Trophoblast cell (in vitro differentiated cells and primary cell): Measurements from ENCODE around the gene TTK.

Source experiments
- DNase-seq, 2 donors: peaks; one replicate each; pipeline ENCODE4 v3.0.0-alpha.2; 2016
- H2AFZ ChIP-seq: 2 replicates; pipeline ENCODE4 v1.6.1; 2013; ENCODE audit warnings: low read length, moderate library complexity, mild to moderate bottlenecking; ENCODE audit not compliant: insufficient read depth, poor library complexity
- H2AK5ac ChIP-seq: 2 replicates; pipeline ENCODE4 v1.6.1; 2013; ENCODE audit warnings: mild to moderate bottlenecking, low read length
- H2BK120ac ChIP-seq: 2 replicates; pipeline ENCODE4 v1.6.1; 2013; ENCODE audit warnings: low read length, mild to moderate bottlenecking, moderate library complexity; ENCODE audit not compliant: insufficient read depth, poor library complexity
- H2BK12ac ChIP-seq: 2 replicates; pipeline ENCODE4 v1.6.1; 2013; ENCODE audit warnings: mild to moderate bottlenecking, low read length, moderate library complexity
- H2BK5ac ChIP-seq: 2 replicates; pipeline ENCODE4 v1.6.1; 2013; ENCODE audit warnings: low read length, low read depth, moderate library complexity, mild to moderate bottlenecking; ENCODE audit not compliant: poor library complexity
- H3K14ac ChIP-seq: 2 replicates; pipeline ENCODE4 v1.6.1; 2013; ENCODE audit warnings: mild to moderate bottlenecking, low read length
- H3K18ac ChIP-seq: 2 replicates; pipeline ENCODE4 v1.6.1; 2013; ENCODE audit warnings: mild to moderate bottlenecking, low read length
- H3K23ac ChIP-seq: 2 replicates; pipeline ENCODE4 v1.6.1; 2013; ENCODE audit warnings: low read length
- H3K27ac ChIP-seq: 2 replicates; pipeline ENCODE4 v1.5.1; 2013; ENCODE audit warnings: low read depth, mild to moderate bottlenecking, inconsistent platforms, low read length, moderate library complexity
- H3K27me3 ChIP-seq: 2 replicates; pipeline ENCODE4 v1.6.1; 2013; ENCODE audit warnings: inconsistent platforms, mild to moderate bottlenecking, low read length, moderate library complexity; ENCODE audit not compliant: insufficient read depth
- H3K36me3 ChIP-seq, 2 experiments: 1 replicate in 1 of 2; 2 replicates in 1 of 2; pipeline ENCODE4 v1.6.1; 2013; ENCODE audit warnings: low read length in 2 of 2, mild to moderate bottlenecking in 2 of 2, moderate library complexity in 1 of 2; ENCODE audit not compliant: insufficient read depth in 2 of 2, control insufficient read depth in 1 of 2
- H3K4ac ChIP-seq: 2 replicates; pipeline ENCODE4 v1.6.1; 2013; ENCODE audit warnings: low read depth, mild to moderate bottlenecking, low read length, moderate library complexity
- H3K4me1 ChIP-seq, 2 experiments: 1 replicate in 1 of 2; 2 replicates in 1 of 2; pipeline ENCODE4 v1.6.1; 2013; ENCODE audit warnings: low read length in 2 of 2, mild to moderate bottlenecking in 2 of 2, moderate library complexity in 1 of 2; ENCODE audit not compliant: insufficient read depth in 2 of 2, control insufficient read depth in 1 of 2
- H3K4me2 ChIP-seq: 2 replicates; pipeline ENCODE4 v1.6.1; 2013; ENCODE audit warnings: inconsistent platforms, mild to moderate bottlenecking, low read length, moderate library complexity
- H3K4me3 ChIP-seq: 2 replicates; pipeline ENCODE4 v1.5.1; 2013; ENCODE audit warnings: mild to moderate bottlenecking, low read depth, low read length, inconsistent platforms
- H3K79me1 ChIP-seq: one replicate; pipeline ENCODE4 v1.6.1; 2013; ENCODE audit warnings: low read length
- H3K79me2 ChIP-seq: 2 replicates; pipeline ENCODE4 v1.6.1; 2013; ENCODE audit warnings: low read length, mild to moderate bottlenecking; ENCODE audit not compliant: control insufficient read depth, insufficient read depth, poor library complexity
- H3K9ac ChIP-seq: 2 replicates; pipeline ENCODE4 v1.6.1; 2013; ENCODE audit warnings: mild to moderate bottlenecking, low read length
- H3K9me3 ChIP-seq: 2 replicates; pipeline ENCODE4 v1.6.1; 2013; ENCODE audit warnings: low read depth, mild to moderate bottlenecking, control low read depth, inconsistent platforms, low read length; ENCODE audit not compliant: insufficient read depth
- H4K12ac ChIP-seq: 2 replicates; pipeline ENCODE4 v1.6.1; 2013; ENCODE audit warnings: low read depth, mild to moderate bottlenecking, low read length, moderate library complexity
- H4K8ac ChIP-seq: 2 replicates; pipeline ENCODE4 v1.6.1; 2013; ENCODE audit warnings: low read depth, mild to moderate bottlenecking, low read length, moderate library complexity
- H4K91ac ChIP-seq: one replicate; pipeline ENCODE4 v1.6.1; 2013; ENCODE audit warnings: low read depth, mild to moderate bottlenecking, low read length, moderate library complexity
- WGBS: extraction: QIAGEN DNeasy Blood & Tissue Kit; methylation state at CpG from one replicate; pipeline ENCODE4 v1.1.7; 2013; ENCODE audit warnings: missing lambda C conversion rate; ENCODE audit not compliant: insufficient read length, insufficient coverage; ENCODE audit errors: extremely low coverage; 5-methylcytosine and 5-hydroxymethylcytosine counted together

Gene TTK

GRCh38 chr6:79969784-79970183, 34.7 kb upstream of the TTK start:
- no peaks in the 10 kb centered on the region for H3K79me1 ChIP-seq
- H3K27me3 ChIP-seq: no peaks in the 10 kb centered on the region
- no peak overlapping the region for H3K4me3 ChIP-seq
- no peak overlapping the region for H3K27ac ChIP-seq
- H2BK120ac ChIP-seq: no peak overlapping the region
- H3K9me3 ChIP-seq: peaks cover 3% of the 10 kb centered on the region
- no peak overlapping the region for H4K91ac ChIP-seq
- H2AFZ ChIP-seq: no peak overlapping the region
- no peak overlapping the region for H3K9ac ChIP-seq
- no peak overlapping the region for H3K18ac ChIP-seq
- H3K4ac ChIP-seq: no peak overlapping the region
- H3K36me3 ChIP-seq: no peaks in the 10 kb centered on the region
- H3K23ac ChIP-seq: no peak overlapping the region
- no peak overlapping the region for H4K12ac ChIP-seq
- DNase-seq: no peak
- no peak overlapping the region for H2AK5ac ChIP-seq
- no peak overlapping the region for H4K8ac ChIP-seq
- H3K14ac ChIP-seq: no peak overlapping the region
- H2BK5ac ChIP-seq: no peak overlapping the region
- H3K4me1 ChIP-seq: no peaks in the 10 kb centered on the region
- H3K4me2 ChIP-seq: no peak overlapping the region
- H2BK12ac ChIP-seq: no peak overlapping the region
- no CpG with 5 or more reads among the region's 5 CpGs for WGBS
- H3K79me2 ChIP-seq: no peaks in the 10 kb centered on the region

GRCh38 chr6:79971193-79971592, 33.3 kb upstream of the TTK start:
- H3K27me3 ChIP-seq: no peaks in the 10 kb centered on the region
- H3K27ac ChIP-seq: no peak overlapping the region
- no peak overlapping the region for H2BK5ac ChIP-seq
- H2BK12ac ChIP-seq: no peak overlapping the region
- no peak overlapping the region for H4K12ac ChIP-seq
- H2AFZ ChIP-seq: no peak overlapping the region
- H4K91ac ChIP-seq: no peak overlapping the region
- H3K4me3 ChIP-seq: no peak overlapping the region
- no peak overlapping the region for H3K23ac ChIP-seq
- H3K9ac ChIP-seq: no peak overlapping the region
- H2AK5ac ChIP-seq: no peak overlapping the region
- no peaks in the 10 kb centered on the region for H3K79me2 ChIP-seq
- no peaks in the 10 kb centered on the region for H3K79me1 ChIP-seq
- H3K36me3 ChIP-seq: no peaks in the 10 kb centered on the region
- no peak overlapping the region for H3K14ac ChIP-seq
- H3K4ac ChIP-seq: no peak overlapping the region
- no peak overlapping the region for H3K4me2 ChIP-seq
- no peak overlapping the region for H2BK120ac ChIP-seq
- no peaks in the 10 kb centered on the region for H3K4me1 ChIP-seq
- no peak overlapping the region for H3K18ac ChIP-seq
- H4K8ac ChIP-seq: no peak overlapping the region
- no peak for DNase-seq
- no peaks in the 10 kb centered on the region for H3K9me3 ChIP-seq

GRCh38 chr6:79981652-79982051, 22.8 kb upstream of the TTK start:
- WGBS: no CpG with 5 or more reads among the region's 4 CpGs
- Histone ChIP-seq H4K12ac (no peak overlapping the region), H3K4me1 (no peaks in the 10 kb centered on the region), H3K14ac (no peak overlapping the region), H4K91ac (no peak overlapping the region), H3K4me2 (no peak overlapping the region), H2BK12ac (no peak overlapping the region), H2BK120ac (no peak overlapping the region), H3K9ac (no peak overlapping the region), H3K79me1 (no peaks in the 10 kb centered on the region), H3K36me3 (no peaks in the 10 kb centered on the region), H2BK5ac (no peak overlapping the region), H3K23ac (no peak overlapping the region), H3K4me3 (no peak overlapping the region), H3K79me2 (no peaks in the 10 kb centered on the region), H3K9me3 (no peaks in the 10 kb centered on the region), H3K27me3 (no peaks in the 10 kb centered on the region), H2AK5ac (no peak overlapping the region), H3K27ac (no peak overlapping the region), H3K18ac (no peak overlapping the region), H3K4ac (no peak overlapping the region), H2AFZ (no peak overlapping the region), H4K8ac (no peak overlapping the region)
- no peak for DNase-seq

- Histone ChIP-seq H2BK120ac (no peak overlapping the region), H3K27ac (no peak overlapping the region), H2AK5ac (no peak overlapping the region), H2AFZ (no peak overlapping the region), H4K8ac (no peak overlapping the region), H3K9ac (no peak overlapping the region), H3K9me3 (no peaks in the 10 kb centered on the region), H2BK5ac (no peak overlapping the region), H3K4me2 (no peak overlapping the region), H3K18ac (no peak overlapping the region), H3K36me3 (no peaks in the 10 kb centered on the region), H3K23ac (no peak overlapping the region), H3K4me1 (no peaks in the 10 kb centered on the region), H3K79me1 (no peaks in the 10 kb centered on the region), H3K4ac (no peak overlapping the region), H3K14ac (no peak overlapping the region), H3K79me2 (no peaks in the 10 kb centered on the region), H2BK12ac (no peak overlapping the region), H3K4me3 (no peak overlapping the region), H4K12ac (no peak overlapping the region), H3K27me3 (no peaks in the 10 kb centered on the region), H4K91ac (no peak overlapping the region)
- DNase-seq: no peak
- no CpG with 5 or more reads among the region's 2 CpGs for WGBS
These were observed 20.2 kb upstream of the TTK start for GRCh38 chr6:79984261-79984660.

GRCh38 chr6:79985128-79985527, 19.3 kb upstream of the TTK start:
- Histone ChIP-seq H4K12ac (no peak overlapping the region), H2BK5ac (no peak overlapping the region), H2AFZ (no peak overlapping the region), H3K14ac (no peak overlapping the region), H3K18ac (no peak overlapping the region), H3K27me3 (no peaks in the 10 kb centered on the region), H3K9me3 (no peaks in the 10 kb centered on the region), H3K4me2 (no peak overlapping the region), H3K36me3 (no peaks in the 10 kb centered on the region), H2AK5ac (no peak overlapping the region), H3K9ac (no peak overlapping the region), H3K79me1 (no peaks in the 10 kb centered on the region), H2BK120ac (no peak overlapping the region), H2BK12ac (no peak overlapping the region), H4K91ac (no peak overlapping the region), H3K4ac (no peak overlapping the region), H3K23ac (no peak overlapping the region), H3K79me2 (no peaks in the 10 kb centered on the region), H3K27ac (no peak overlapping the region), H3K4me3 (no peak overlapping the region), H4K8ac (no peak overlapping the region), H3K4me1 (no peaks in the 10 kb centered on the region)
- no peak for DNase-seq
